Thymus (tissue), 11 donors: ENCODE measurements around the gene PDZD2. TPM values are rescaled to one million over a fixed set of nuclear protein-coding genes. Genes with fewer than 3 reads are reported as not detected.
A peak's percentile ranks its signal among the peaks of the same experiment; 100 is the strongest.

ENCODE experiments used
- DNase-seq, 9 donors: peaks; one replicate each; pipeline ENCODE4 v3.0.0-alpha.2; 2013; ENCODE audit warnings: low spot score in 9 of 9, low read depth in 6 of 9, missing footprints in 1 of 9
- H3K27ac ChIP-seq, 2 donors: one replicate each; pipeline ENCODE4 v1.5.1; 2013; ENCODE audit warnings: control low read depth in 1 of 2, low read depth in 1 of 2, low read length in 1 of 2, mild to moderate bottlenecking in 1 of 2, moderate library complexity in 1 of 2
- H3K27me3 ChIP-seq, 2 donors: one replicate each; pipeline ENCODE4 v1.5.1; 2013; ENCODE audit warnings: low read length in 1 of 2; ENCODE audit not compliant: control insufficient read depth in 2 of 2, insufficient read depth in 1 of 2
- H3K36me3 ChIP-seq, 2 donors: one replicate each; pipeline ENCODE4 v1.5.1; 2013; ENCODE audit warnings: low read length in 1 of 2, mild to moderate bottlenecking in 1 of 2, moderate library complexity in 1 of 2; ENCODE audit not compliant: control insufficient read depth in 2 of 2, insufficient read depth in 2 of 2
- H3K4me1 ChIP-seq, 2 donors: one replicate each; pipeline ENCODE4 v1.5.1; 2013; ENCODE audit warnings: low read length in 2 of 2; ENCODE audit not compliant: control insufficient read depth in 2 of 2, insufficient read depth in 2 of 2
- H3K4me3 ChIP-seq, 2 donors: one replicate each; pipeline ENCODE4 v1.5.1; 2013; ENCODE audit warnings: low read length in 2 of 2, control low read depth in 1 of 2, mild to moderate bottlenecking in 1 of 2
- H3K9me3 ChIP-seq, 2 donors: one replicate each; pipeline ENCODE4 v1.5.1; 2013; ENCODE audit warnings: low read length in 1 of 2, mild to moderate bottlenecking in 1 of 2; ENCODE audit not compliant: control insufficient read depth in 2 of 2, insufficient read depth in 1 of 2
- WGBS: extraction: QIAGEN DNeasy Blood & Tissue Kit; methylation state at CpG from one replicate; pipeline ENCODE4 v1.1.7; 2013; 5-methylcytosine and 5-hydroxymethylcytosine counted together
- polyA plus RNA-seq: library from polyadenylated mRNA; stranded (reverse); fragments of 200-250 nt; gene quantifications from one replicate; pipeline ENCODE4 v1.2.3, GENCODE V29; 2013
- total RNA-seq: library from RNA; stranded (reverse); fragments of 120-200 nt; gene quantifications from one replicate; pipeline ENCODE4 v1.2.4, GENCODE V29; 2013
- donor health status: healthy.

PDZD2 gene
- total and polyA plus RNA-seq, 2 donors: 4.4 to 6.8 TPM

DNA sequence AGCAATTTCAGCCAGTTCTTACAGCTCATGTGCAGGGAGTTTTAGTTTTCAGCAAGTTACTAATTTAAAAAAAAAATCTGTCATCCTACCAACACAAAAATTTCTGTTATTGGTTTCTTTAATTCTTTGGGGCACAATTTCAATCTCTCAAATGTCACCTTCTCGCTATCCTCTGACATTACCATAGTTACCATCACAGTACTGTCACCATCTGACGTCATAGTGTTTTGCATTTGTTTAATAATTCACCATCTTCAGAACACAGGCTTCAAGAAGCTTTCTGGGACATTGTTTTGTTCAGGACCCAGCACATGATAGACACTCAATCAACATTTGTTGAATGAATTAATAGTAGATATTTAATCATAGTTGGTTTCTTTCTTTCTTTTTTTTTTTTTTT, 155.1 kb downstream of the PDZD2 start:
- Histone ChIP-seq H3K27me3 (no peaks in the 10 kb centered on the region), H3K36me3 (no peaks in the 10 kb centered on the region), H3K4me1 (no peaks in the 10 kb centered on the region), H3K27ac (no peak overlapping the region), H3K4me3 (no peak overlapping the region), H3K9me3 (no peaks in the 10 kb centered on the region)
- no peak for DNase-seq
- 92% methylated on average over 2 of the region's 2 CpGs for WGBS

DNA sequence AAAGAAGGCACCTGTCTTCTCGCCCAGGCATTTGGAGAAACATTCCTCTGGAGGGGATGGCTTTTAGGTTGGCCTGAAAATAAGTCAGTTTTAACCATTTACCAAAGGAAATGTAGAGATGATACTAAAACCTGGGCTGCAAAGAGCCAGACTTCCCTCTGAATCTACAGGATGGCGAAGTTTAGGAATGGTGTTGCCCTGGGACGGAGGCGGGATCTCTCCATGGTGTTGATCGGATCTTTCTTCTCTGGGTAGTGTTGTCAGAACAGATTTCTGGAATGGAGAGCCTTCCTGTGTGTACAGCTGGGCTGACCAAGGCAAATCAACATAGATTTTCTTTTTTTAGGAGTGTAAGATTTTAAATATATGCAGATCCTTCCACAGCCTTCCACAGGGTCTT, 159.2 kb downstream of the PDZD2 start:
- Histone ChIP-seq H3K27ac (no peak overlapping the region), H3K4me1 (no peaks in the 10 kb centered on the region), H3K9me3 (no peaks in the 10 kb centered on the region), H3K4me3 (no peak overlapping the region), H3K27me3 (no peaks in the 10 kb centered on the region), H3K36me3 (no peaks in the 10 kb centered on the region)
- DNase-seq: no peak
- 96% methylated on average over 5 of the region's 5 CpGs for WGBS

DNA sequence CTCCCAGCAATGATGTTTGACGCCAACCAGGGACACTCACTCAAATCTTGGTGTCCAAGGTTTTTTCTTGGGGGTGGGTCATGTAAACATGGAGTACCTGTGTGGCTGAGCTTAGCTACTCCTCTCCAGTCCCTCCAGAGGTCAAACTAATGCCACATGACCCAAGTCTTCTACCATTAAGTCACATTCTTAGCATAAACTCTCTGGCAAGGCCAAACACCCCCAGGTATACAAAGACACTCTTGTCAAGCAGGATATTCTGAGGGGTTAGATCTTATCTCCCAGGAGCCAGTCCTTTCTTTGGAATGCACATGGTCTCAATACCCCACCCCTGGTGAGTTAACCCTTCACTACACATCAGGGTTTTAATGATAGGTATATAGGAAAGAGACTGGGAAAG, 161.4 kb downstream of the PDZD2 start:
- H3K36me3 ChIP-seq: no peaks in the 10 kb centered on the region
- H3K4me1 ChIP-seq: no peaks in the 10 kb centered on the region
- H3K4me3 ChIP-seq: no peak overlapping the region
- WGBS: 98% methylated on average over 1 of the region's 1 CpG
- H3K27me3 ChIP-seq: no peaks in the 10 kb centered on the region
- no peaks in the 10 kb centered on the region for H3K9me3 ChIP-seq
- no peak overlapping the region for H3K27ac ChIP-seq
- no peak for DNase-seq

DNA sequence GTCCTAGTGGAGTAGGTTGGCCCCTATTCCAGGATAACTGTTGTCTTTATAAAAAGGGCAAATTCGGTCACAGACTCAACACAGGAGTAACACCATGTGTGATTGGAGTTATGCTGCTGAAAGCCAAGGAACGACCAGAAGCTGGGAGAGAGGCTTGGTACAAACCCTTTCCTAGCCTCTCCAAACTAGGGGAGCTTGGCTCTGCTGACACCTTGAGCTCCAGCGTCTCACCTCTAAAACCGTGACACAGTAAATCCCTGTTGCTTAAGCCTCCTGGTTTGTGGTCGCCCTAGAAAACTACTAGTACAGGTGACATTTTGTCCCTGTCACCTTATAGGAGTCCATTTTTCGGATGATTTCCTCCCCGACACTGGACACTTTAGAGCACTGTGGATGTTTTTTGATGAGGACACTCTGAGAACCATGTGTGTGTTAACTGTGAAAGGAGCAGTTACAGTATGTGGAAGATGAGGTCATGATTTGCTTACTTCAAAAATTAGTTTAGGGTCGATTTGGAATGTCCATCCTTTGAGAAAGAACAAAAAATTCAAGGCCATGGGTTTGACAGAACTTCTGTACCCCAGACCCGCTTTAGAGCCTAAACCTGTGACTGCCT, 167.0 kb downstream of the PDZD2 start:
- no peak overlapping the region for H3K4me3 ChIP-seq
- WGBS: 85% methylated on average over 9 of the region's 9 CpGs
- no peak for DNase-seq
- H3K4me1 ChIP-seq: no peaks in the 10 kb centered on the region
- no peaks in the 10 kb centered on the region for H3K27me3 ChIP-seq
- H3K36me3 ChIP-seq: no peaks in the 10 kb centered on the region
- H3K27ac ChIP-seq: no peak overlapping the region
- H3K9me3 ChIP-seq: no peaks in the 10 kb centered on the region

DNA sequence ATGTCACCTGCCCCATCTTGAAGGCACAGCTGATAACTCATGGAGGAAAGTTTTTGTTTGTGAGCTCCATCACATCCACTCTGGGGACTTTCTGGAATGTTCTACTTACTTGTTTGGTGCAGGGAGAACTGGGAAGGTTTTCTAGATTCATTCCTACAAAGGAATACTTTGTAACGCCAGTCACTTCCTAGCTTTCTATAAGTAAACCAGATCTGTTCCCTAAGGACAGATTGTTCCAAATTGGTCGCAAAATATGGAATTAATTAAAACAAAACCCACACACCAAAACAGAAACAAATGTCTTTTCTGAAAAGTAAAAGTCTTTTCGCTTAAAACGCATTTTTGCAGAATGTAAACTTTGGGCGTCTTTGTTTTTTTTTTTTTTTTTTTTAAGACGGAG, 167.6 kb downstream of the PDZD2 start:
- Histone ChIP-seq H3K27ac (no peak overlapping the region), H3K9me3 (no peaks in the 10 kb centered on the region), H3K36me3 (no peaks in the 10 kb centered on the region), H3K27me3 (no peaks in the 10 kb centered on the region), H3K4me1 (no peaks in the 10 kb centered on the region), H3K4me3 (no peak overlapping the region)
- no peak for DNase-seq
- WGBS: 99% methylated on average over 6 of the region's 6 CpGs

DNA sequence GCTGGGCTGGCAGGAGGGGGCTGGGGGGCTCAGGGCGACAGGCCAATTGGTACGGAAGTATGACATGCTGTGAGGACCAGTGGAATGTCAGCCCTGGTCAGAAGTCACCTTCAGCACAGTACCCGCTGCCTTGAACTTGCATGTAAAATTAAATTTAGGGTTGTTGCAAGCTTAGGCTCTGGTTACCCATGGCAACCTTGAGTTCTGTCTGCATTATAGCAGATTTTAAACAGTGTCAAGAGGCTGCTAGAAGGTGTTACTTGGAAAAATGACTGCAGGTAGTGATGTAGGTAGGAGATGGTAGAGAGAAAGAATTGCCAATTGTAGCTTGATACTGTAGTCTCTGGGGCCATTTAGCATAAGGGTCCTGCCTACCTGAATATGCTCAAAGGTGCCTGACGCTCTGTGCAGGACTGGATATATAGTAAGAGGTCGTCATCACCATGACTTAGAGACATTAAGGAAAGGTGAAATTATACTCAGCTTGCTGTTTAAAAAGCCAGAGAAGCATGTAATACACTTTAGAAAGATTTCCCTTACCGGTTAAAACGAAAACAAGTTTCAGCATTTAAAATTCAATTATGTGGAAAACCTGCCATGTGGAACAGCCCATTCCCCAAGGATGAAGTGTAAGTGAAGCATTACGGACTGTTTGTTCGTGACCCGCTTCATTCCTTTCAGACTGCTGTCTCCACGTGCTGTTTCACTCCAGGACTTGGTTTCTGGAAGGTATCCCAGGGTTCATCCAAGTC, 169.0 kb downstream of the PDZD2 start:
- WGBS: 93% methylated on average over 11 of the region's 11 CpGs
- H3K27me3 ChIP-seq: no peaks in the 10 kb centered on the region
- no peaks in the 10 kb centered on the region for H3K4me1 ChIP-seq
- no peak for DNase-seq
- H3K9me3 ChIP-seq: no peaks in the 10 kb centered on the region
- H3K27ac ChIP-seq: peak overlapping the region in 1 of 2 donors; percentile 12
- H3K4me3 ChIP-seq: no peak overlapping the region
- no peaks in the 10 kb centered on the region for H3K36me3 ChIP-seq

DNA sequence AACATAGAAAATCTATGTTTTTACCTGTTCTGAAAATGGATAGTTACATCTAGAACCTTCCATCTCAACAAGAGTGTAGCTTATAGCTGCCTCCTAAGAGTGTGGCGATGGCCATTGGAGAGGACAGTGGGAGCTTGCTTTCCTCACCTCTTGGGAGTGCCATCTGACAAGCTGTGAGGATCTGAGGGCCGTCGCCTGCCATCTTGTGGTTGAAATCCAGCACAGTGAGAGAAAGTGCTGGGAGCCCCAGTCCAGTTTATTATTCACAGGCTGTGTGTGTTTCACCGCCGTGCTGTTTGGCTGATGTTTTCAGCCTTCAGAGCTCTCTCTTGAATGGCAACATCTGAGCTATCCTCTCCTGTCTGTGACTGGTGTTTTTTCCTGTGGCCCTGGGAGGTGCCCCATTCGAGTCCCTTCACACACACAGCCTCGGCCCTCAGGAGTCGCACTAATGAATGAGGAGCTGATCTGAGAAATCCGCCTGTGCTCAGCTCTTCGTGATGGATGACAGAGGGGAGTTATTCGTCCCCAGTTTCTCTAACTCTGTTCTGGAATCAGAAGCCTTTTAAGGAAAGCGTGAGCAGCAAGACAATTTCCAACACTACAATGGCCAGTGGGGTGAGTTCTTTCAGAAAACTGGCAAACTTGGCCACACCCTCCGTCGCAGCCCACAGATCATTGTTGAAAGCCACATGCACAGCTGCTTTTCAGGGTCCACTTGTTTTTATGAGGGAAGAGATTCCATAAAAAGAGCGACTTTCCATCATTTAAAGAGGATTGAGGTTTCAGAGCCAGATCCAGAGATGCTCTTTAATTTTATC, 170.3 kb downstream of the PDZD2 start:
- H3K4me3 ChIP-seq: no peak overlapping the region
- H3K4me1 ChIP-seq: no peaks in the 10 kb centered on the region
- WGBS: 82% methylated on average over 15 of the region's 15 CpGs
- DNase-seq: peak in 1 of 9 donors; percentile 21
- H3K27me3 ChIP-seq: no peaks in the 10 kb centered on the region
- H3K9me3 ChIP-seq: no peaks in the 10 kb centered on the region
- no peaks in the 10 kb centered on the region for H3K36me3 ChIP-seq
- H3K27ac ChIP-seq: no peak overlapping the region

DNA sequence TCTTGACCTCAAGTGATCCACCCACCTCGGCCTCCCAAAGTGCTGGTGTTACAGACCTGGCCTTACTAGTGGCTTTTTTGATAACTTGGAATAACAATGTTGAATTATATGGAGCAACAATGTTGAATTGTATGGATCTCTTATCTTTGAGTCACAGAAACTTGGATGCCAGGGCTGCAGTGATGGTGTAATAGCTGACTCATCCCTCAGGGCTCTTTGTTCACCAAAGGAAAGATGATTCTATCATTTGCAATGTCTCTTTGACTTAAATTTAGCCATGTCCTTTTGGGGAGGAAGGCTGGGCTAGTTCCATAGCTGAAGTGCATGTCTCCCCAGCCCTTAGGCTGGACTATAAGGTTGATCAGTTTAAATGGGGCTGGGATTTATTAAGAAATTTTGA, 172.3 kb downstream of the PDZD2 start:
- no peaks in the 10 kb centered on the region for H3K4me1 ChIP-seq
- no peaks in the 10 kb centered on the region for H3K27me3 ChIP-seq
- WGBS: 92% methylated on average over 1 of the region's 1 CpG
- H3K4me3 ChIP-seq: no peak overlapping the region
- H3K9me3 ChIP-seq: no peaks in the 10 kb centered on the region
- no peak overlapping the region for H3K27ac ChIP-seq
- DNase-seq: no peak
- no peaks in the 10 kb centered on the region for H3K36me3 ChIP-seq

DNA sequence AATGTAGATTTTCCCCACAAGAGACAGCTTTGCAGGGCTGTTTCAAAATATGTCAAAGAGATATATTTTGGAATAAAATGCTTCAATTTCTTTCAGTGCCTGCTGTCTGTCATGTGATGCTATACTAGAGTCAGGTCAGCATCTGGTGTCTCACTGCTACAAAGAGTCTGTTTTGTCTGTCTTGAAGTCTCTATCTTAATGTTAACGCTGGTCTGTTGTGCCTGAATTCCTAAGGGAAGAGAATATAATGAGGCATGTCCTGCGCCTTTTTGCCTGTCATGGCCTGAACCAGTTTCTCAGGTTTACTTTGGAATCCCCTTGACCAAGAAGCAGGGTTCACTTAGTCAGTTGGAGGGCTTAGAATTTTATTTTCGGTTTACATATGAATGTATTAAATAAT, 176.4 kb downstream of the PDZD2 start:
- H3K27me3 ChIP-seq: no peaks in the 10 kb centered on the region
- DNase-seq: peak in 1 of 9 donors; percentile 13
- H3K36me3 ChIP-seq: no peaks in the 10 kb centered on the region
- no peaks in the 10 kb centered on the region for H3K9me3 ChIP-seq
- H3K27ac ChIP-seq: no peak overlapping the region
- H3K4me3 ChIP-seq: no peak overlapping the region
- no peaks in the 10 kb centered on the region for H3K4me1 ChIP-seq
- WGBS: 94% methylated on average over 3 of the region's 3 CpGs
